Mesothelial cell of epicardium (in vitro differentiated cells): ENCODE results near the gene RHOBTB3. TPM values are rescaled to one million over a fixed set of nuclear protein-coding genes. Genes with fewer than 3 reads are reported as not detected.
A peak's percentile ranks its signal among the peaks of the same experiment; 100 is the strongest.
"Not testable (repeated sequence)": the region's sequence is repeated elsewhere in the genome, so short reads cannot be mapped to it uniquely, and the experiment has no call there.

Experiments used
- DNase-seq, 2 experiments: peaks; one replicate each; pipeline ENCODE4 v3.0.0; 2021; ENCODE audit warnings: low spot score in 2 of 2; ENCODE audit not compliant: unreplicated experiment in 2 of 2
- H3K27ac Mint-ChIP-seq: 2 replicates; pipeline ENCODE4 v1.8.0; 2021; ENCODE audit warnings: mixed read lengths
- H3K27me3 Mint-ChIP-seq: 2 replicates; pipeline ENCODE4 v1.8.0; 2021; ENCODE audit warnings: low read depth, mixed read lengths
- H3K36me3 Mint-ChIP-seq: 2 replicates; pipeline ENCODE4 v1.8.0; 2021; ENCODE audit warnings: mixed read lengths
- H3K4me1 Mint-ChIP-seq: 2 replicates; pipeline ENCODE4 v1.8.0; 2021; ENCODE audit warnings: mixed read lengths
- H3K4me3 Mint-ChIP-seq: 2 replicates; pipeline ENCODE4 v1.8.0; 2021; ENCODE audit warnings: mild to moderate bottlenecking, moderate library complexity, mixed read lengths
- H3K9me3 Mint-ChIP-seq: 2 replicates; pipeline ENCODE4 v1.8.0; 2021; ENCODE audit warnings: mixed read lengths
- CTCF ChIP-seq: fragments of 200-600 bp; sonication (generic); IDR thresholded peaks from one replicate; pipeline ENCODE4 v1.5.0; 2021; ENCODE audit warnings: antibody characterized with exemption; ENCODE audit not compliant: unreplicated experiment
- total RNA-seq: library from RNA; stranded (reverse); gene quantifications from 3 replicates; pipeline ENCODE4 v1.2.1, GENCODE V29; 2021

RHOBTB3 gene
- total RNA-seq, 1 donor from 2014 or later: 153 TPM

GRCh38 chr5:95690333-95690732 lies 40.8 kb upstream of the RHOBTB3 start:
- TF ChIP-seq CTCF: no peak
- no peak for DNase-seq
- peaks cover 7% of the 10 kb centered on the region for H3K9me3 Mint-ChIP-seq
- no peaks in the 10 kb centered on the region for H3K27me3 Mint-ChIP-seq
- H3K4me3 Mint-ChIP-seq: no peak overlapping the region
- H3K27ac Mint-ChIP-seq: no peak overlapping the region
- no peaks in the 10 kb centered on the region for H3K36me3 Mint-ChIP-seq
- H3K4me1 Mint-ChIP-seq: peaks cover 4% of the 10 kb centered on the region

GRCh38 chr5:95697781-95698681 lies 33.1 kb upstream of the RHOBTB3 start:
- Mint-ChIP-seq H3K27ac (peak overlapping the region; percentile 88), H3K27me3 (no peaks in the 10 kb centered on the region), H3K36me3 (no peaks in the 10 kb centered on the region), H3K4me3 (no peak overlapping the region), H3K9me3 (no peaks in the 10 kb centered on the region), H3K4me1 (peaks cover 17% of the 10 kb centered on the region)
- no peak for DNase-seq
- no peak for TF ChIP-seq CTCF

GRCh38 chr5:95699337-95699736 lies 31.8 kb upstream of the RHOBTB3 start:
- Mint-ChIP-seq H3K27me3 (no peaks in the 10 kb centered on the region), H3K9me3 (no peaks in the 10 kb centered on the region), H3K27ac (peak overlapping the region; percentile 1), H3K36me3 (no peaks in the 10 kb centered on the region), H3K4me1 (peaks cover 22% of the 10 kb centered on the region), H3K4me3 (no peak overlapping the region)
- no peak for DNase-seq
- no peak for TF ChIP-seq CTCF

- no peak for DNase-seq
- H3K27me3 Mint-ChIP-seq: no peaks in the 10 kb centered on the region
- no peak overlapping the region for H3K27ac Mint-ChIP-seq
- H3K4me3 Mint-ChIP-seq: no peak overlapping the region
- H3K4me1 Mint-ChIP-seq: peaks cover 22% of the 10 kb centered on the region
- no peaks in the 10 kb centered on the region for H3K9me3 Mint-ChIP-seq
- no peak for TF ChIP-seq CTCF
- H3K36me3 Mint-ChIP-seq: no peaks in the 10 kb centered on the region
Observed at GRCh38 chr5:95701074-95701473, 30.1 kb upstream of the RHOBTB3 start.

GRCh38 chr5:95704150-95704549 lies 27.0 kb upstream of the RHOBTB3 start:
- no peak for DNase-seq
- no peak for TF ChIP-seq CTCF
- H3K36me3 Mint-ChIP-seq: no peaks in the 10 kb centered on the region
- peaks cover 22% of the 10 kb centered on the region for H3K4me1 Mint-ChIP-seq
- H3K4me3 Mint-ChIP-seq: no peak overlapping the region
- no peaks in the 10 kb centered on the region for H3K9me3 Mint-ChIP-seq
- no peaks in the 10 kb centered on the region for H3K27me3 Mint-ChIP-seq
- H3K27ac Mint-ChIP-seq: no peak overlapping the region

GRCh38 chr5:95706196-95706595 lies 24.9 kb upstream of the RHOBTB3 start:
- not testable (repeated sequence) for H3K9me3 Mint-ChIP-seq, DNase-seq, H3K36me3 Mint-ChIP-seq, H3K27me3 Mint-ChIP-seq, H3K4me3 Mint-ChIP-seq
- H3K4me1 Mint-ChIP-seq: peaks cover 38% of the 10 kb centered on the region
- H3K27ac Mint-ChIP-seq: peak overlapping the region; percentile 31
